Putamen (tissue), 1 donor: ENCODE data around the gene ACVR1B.

Experiments used
- DNase-seq: peaks from one replicate; pipeline ENCODE4 v3.0.0-alpha.2; 2016; ENCODE audit warnings: low spot score

The ACVR1B gene

DNA sequence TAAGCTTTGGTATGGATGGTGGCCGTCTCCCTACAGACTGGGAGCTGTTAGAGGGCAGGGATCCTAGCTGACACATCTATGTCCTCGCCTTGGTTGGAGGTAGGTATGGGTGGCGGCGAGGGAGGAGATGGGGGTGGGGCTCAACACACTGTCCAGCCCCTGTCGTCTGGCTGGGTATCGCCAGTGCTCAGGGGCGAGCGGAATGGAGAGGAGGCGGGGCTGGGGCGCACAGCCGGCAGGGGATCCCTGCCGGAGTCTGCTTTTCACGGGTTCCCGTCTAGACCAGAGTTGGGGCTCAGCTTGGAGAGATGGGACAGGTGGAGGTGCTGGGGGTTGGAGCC lies 71.3 kb downstream of the ACVR1B start:
- no peak for DNase-seq

- peak; percentile 79 for DNase-seq
Observed at GRCh38 chr12:52023182-52023975, 71.9 kb downstream of the ACVR1B start.

DNA sequence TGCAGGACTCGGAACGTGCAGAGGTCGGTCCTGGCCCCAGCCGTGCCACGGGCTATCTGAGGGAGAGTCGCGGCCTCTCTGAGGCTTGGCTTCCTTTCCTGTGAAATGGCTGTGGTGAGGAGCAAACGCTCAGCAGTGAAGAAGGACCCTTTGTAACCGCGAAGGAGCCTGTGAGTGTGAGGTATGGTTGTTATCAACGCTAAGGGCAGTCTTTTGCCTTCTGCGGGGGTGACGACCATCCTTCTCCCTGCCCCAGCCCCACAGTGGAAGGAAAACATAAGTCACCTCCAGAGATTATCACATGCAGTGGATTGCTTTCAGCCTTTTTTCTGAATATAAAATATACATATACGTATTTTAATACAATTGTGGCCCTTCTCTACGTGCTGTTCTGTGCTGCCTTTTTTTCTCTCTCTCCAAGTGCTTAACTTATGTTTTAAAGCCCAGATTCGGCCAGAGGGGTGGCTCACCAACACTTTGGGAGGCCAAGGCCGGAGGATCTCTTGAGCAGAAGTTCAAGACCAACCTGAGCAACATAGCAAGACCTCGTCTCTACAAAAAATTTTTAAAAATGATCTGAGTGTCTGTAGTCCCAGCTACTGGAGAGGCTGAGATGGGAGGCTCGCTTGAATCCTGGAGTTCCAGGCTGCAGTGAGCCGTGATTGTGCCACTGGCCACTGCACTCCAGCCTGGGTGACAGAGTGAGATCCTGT lies 72.6 kb downstream of the ACVR1B start:
- no peak for DNase-seq

GRCh38 chr12:52024845-52025230 lies 73.3 kb downstream of the ACVR1B start:
- no peak for DNase-seq

DNA sequence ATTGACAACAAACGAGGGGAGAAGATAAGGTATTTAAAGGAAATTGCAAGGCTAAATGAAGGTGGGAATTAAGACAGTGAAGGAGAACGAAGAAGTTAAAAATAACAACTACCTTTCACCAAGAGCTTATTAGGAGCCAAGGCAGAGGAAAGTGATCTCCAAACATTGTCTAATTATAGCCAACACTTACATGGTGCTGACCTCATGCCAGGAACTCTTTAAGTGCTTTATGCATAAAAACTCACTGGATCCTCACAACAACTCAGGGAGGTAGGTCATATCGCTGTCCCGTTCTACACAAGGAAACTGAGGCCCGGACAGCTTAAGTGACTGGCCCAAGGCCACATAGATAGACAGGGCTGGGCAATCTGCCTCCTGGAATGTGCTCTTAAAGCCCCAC lies 74.8 kb downstream of the ACVR1B start:
- no peak for DNase-seq

DNA sequence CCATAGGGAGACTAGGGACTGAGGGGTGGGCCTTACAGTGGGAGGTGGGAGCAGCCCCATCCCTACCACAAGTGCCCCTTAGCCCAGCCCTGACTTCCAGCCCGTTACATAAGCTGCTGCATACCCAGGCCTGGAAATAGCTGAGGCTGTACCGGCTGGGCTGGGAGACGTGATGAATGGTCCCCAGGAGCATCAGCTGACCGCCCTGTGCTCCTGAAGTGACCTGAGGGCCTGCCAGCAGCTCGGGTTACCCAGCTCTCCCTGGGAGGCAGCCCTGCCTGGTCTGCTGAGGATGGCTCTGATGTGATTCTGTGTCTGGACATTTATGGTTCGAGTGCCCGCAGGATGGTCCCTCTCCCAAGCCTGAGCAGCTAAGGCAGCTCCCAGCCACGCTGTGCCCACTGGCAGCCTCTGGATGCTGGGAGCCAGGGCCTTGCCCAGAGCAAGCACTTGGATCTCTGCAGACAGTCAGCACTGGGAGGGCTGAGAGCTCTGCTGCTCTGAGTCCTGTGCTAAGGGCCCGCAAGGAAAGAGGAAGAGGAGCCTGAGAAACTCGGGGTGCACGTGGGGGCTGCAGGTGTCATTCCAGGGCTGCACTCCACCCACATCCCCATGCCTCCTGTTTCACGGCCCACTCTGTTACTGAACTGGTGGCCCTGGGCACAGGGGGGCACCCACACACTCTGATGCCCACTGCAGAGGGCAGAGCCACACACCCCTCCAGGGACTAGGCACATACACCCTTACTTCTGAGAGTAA lies 75.8 kb downstream of the ACVR1B start:
- DNase-seq = no peak

DNA sequence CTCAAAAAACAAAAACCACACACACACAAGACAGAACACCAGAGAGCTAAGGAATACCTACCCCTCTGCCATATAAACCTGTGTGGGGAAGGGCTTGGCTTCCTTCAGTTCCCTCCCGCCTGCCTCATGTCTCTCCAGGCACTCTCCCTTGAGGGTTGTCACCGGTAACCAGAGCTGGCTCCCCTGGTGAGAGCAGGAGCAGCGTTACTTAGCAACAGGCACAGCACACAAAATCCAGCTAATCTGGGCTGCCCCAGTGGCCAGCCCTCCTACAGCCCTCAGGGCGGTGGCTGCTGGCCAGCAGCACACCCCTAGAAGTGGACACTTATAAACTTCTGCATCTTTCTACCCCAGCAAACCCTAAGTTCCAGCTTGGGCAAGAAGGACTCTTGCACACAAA lies 78.2 kb downstream of the ACVR1B start:
- DNase-seq = no peak

DNA sequence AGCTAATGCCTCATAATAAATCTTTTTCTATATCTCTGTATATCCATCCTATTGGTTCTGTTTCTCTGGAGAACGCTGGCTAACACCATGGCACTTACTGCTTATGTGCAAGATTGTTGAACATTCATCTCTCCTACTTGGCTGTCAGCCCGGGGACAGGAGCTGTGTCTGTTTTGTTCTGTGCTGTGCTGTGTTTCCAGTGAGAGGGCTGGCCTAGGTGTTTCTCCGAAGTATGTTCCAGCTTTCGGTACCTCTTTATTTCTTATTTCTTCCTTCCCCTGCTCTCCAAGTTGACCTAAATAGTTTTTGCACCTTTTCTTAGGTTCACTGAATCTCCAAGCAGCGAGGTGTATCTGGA lies 80.9 kb downstream of the ACVR1B start:
- no peak for DNase-seq

DNA sequence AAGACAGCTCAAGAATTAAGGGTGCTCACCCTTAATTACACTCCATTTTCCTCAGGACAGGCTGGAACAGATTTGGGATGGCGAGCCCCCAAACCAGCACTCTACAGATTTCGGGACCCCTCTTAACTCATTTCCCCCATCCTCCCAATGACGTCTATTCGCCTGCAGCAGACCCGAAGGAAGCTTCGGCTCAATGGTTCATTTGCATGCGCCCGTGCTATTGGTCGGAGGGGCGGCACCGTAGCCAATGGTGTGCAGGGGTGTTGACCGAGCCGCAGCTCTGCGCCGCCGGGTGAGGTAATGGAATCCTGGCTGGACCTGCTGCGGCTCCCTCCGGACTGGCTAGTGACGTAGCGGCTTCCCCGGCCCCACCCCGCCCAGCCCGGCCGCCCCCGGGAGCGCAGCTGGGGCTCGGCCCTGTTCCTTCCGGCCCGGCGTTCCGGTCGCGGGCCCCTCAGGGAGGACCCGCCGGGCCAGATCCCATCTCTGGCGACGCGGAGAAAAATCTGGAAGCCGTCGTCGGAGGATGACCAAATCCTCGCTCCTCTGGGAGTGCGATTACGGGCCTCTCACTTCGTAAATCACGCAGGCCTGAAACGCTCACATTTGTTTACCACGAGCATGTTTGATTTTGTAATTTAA lies 81.4 kb downstream of the ACVR1B start:
- peak; percentile 98 for DNase-seq

- DNase-seq = no peak
Observed at GRCh38 chr12:52033446-52034140, 82.1 kb downstream of the ACVR1B start.

DNA sequence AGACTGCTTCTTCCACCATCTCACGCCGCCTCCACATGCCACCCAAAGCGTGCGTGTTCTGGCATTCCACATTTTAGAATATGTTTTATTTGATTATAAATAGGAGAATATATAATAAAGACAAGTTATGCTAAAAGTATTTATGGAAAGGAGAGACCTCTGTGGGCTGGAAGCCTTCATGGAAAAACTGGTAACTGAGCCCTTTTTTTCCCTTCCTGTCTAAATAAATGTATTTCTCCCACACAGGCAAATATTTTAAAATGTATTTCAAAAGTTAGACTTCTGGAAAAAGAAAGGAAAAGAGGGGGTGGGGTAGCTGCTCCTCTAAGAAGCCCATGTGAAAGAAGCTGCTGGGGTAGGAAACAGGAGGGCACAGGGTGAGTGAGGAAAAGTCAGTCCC lies 83.7 kb downstream of the ACVR1B start:
- DNase-seq = no peak

DNA sequence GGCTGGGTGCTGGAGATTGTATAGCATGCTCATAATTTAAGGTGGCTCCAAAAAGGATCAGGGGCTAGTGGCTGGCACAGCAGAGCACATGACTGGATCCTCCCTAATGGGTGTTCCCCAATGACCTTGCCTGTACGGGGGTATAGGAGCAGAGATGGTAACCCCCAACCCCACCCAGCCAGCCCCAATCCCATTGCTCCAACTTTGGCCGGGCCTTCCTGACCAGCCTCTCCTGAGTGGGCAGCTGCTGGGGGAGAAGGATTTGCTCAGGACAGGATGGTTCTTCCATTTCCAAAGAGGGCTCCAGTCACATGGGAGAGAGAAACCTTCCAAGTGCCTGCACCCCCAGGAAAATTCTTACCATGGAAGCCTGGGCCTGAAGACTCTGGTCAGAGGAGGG lies 84.4 kb downstream of the ACVR1B start:
- DNase-seq = no peak

GRCh38 chr12:52036587-52037171 lies 85.2 kb downstream of the ACVR1B start:
- DNase-seq = peak; percentile 80

- DNase-seq = no peak
Observed at GRCh38 chr12:52037248-52037861, 85.9 kb downstream of the ACVR1B start.

DNA sequence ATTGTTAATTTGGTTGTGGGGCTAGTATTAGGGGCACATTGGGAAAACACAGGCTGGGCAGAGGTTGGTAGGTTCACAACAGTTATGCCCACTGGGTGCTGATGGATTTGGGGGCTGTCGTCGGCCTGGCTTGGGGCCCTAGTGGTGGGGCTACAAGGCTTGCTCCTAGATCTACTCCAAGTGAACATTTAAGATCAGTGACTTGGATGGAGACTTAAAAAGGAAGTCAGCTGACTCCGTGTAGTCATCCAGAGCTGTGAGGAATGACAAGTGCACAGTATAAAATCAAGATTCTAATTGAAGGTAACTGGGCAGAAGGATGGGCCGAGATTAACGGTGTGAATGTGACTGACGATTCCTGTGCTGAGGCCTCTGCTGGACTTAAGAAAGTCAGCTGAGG lies 86.9 kb downstream of the ACVR1B start:
- no peak for DNase-seq

GRCh38 chr12:52041035-52041434 lies 89.5 kb downstream of the ACVR1B start:
- DNase-seq = no peak

DNA sequence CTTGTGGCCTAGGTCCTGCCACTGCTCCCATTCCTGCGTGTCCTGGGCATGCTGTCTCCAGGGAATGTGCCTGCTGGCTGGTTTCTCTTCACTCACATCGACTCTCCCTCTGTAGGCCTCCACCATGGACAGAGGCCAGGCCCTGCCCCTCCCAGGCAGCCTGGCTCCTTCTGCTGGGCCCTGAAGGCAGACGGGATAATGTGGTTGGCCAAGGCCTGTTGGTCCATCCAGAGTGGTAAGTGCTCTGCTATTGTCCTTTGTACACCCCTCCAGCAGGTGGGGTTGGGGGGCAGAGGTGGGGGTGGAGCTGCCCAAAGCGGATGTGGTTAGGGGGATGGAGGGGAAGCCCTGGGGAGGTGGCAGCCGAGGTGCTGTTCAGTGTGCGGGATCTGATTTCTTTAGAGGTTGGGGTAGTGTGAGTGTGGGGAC lies 90.2 kb downstream of the ACVR1B start:
- DNase-seq = no peak

GRCh38 chr12:52042706-52043385 lies 91.3 kb downstream of the ACVR1B start:
- DNase-seq = no peak

- no peak for DNase-seq
Observed at GRCh38 chr12:52043386-52044212, 92.1 kb downstream of the ACVR1B start.
